GM18499 (cell line): ENCODE data around the gene MANBA.
A peak's percentile ranks its signal among the peaks of the same experiment; 100 is the strongest.

ENCODE experiments used
- ATAC-seq: cut with Tn5 transposase; IDR thresholded peaks from one replicate; pipeline ENCODE4 v1.9.1; 2021; ENCODE audit warnings: moderate number of reproducible peaks; ENCODE audit not compliant: insufficient read depth, unreplicated experiment

The MANBA gene

GRCh38 chr4:102600689-102601088 lies 160.1 kb downstream of the MANBA start:
- ATAC-seq: no peak

- ATAC-seq: no peak
These were observed 160.9 kb downstream of the MANBA start for GRCh38 chr4:102599886-102600285.

- no peak for ATAC-seq
These were observed 161.3 kb downstream of the MANBA start for GRCh38 chr4:102599455-102599854.

- ATAC-seq: no peak
These were observed 161.9 kb downstream of the MANBA start for GRCh38 chr4:102598762-102599374.

GRCh38 chr4:102598086-102598761 lies 162.5 kb downstream of the MANBA start:
- ATAC-seq: no peak

GRCh38 chr4:102596532-102596931 lies 164.2 kb downstream of the MANBA start:
- ATAC-seq: no peak

GRCh38 chr4:102594000-102594399 lies 166.8 kb downstream of the MANBA start:
- no peak for ATAC-seq

GRCh38 chr4:102593147-102593546 lies 167.6 kb downstream of the MANBA start:
- no peak for ATAC-seq

- no peak for ATAC-seq
These were observed 168.5 kb downstream of the MANBA start for GRCh38 chr4:102592256-102592655.

- no peak for ATAC-seq
These were observed 171.0 kb downstream of the MANBA start for GRCh38 chr4:102589743-102590142.

- peak; percentile 30 for ATAC-seq
These were observed 174.1 kb downstream of the MANBA start for GRCh38 chr4:102586644-102587021.

GRCh38 chr4:102586002-102586643 lies 174.6 kb downstream of the MANBA start:
- peak; percentile 36 for ATAC-seq

- ATAC-seq: no peak
These were observed 175.4 kb downstream of the MANBA start for GRCh38 chr4:102585329-102585728.

GRCh38 chr4:102584091-102584490 lies 176.7 kb downstream of the MANBA start:
- ATAC-seq: no peak
